Measurements from ENCODE around the gene OR10A2. TPM values are rescaled to one million over a fixed set of nuclear protein-coding genes. Genes with fewer than 3 reads are reported as not detected.

Gene OR10A2
- total RNA-seq, 1 donor from 2014 or later, result not detected

- Histone ChIP-seq H3K4me1 (no peaks in the 10 kb centered on the region), H3K36me3 (no peaks in the 10 kb centered on the region), H3K9me3 (peaks cover 3% of the 10 kb centered on the region), H3K27me3 (ENCODE audit: low read depth) (no peaks in the 10 kb centered on the region), H3K4me3 (no peak overlapping the region), H3K27ac (no peak overlapping the region)
- DNase-seq (no peak), ATAC-seq (no peak)
- no peak for TF ChIP-seq CTCF (IDR thresholded peaks at IDR 0.05)
- intact Hi-C loops (cut with DNase I), result no loop called here
Measured at GRCh38 chr11:6825231-6825744, 37.6 kb upstream of the OR10A2 start.

GRCh38 chr11:6828103-6828502 is 34.8 kb upstream of the OR10A2 start:
- ATAC-seq, result no peak
- no peak overlapping the region for H3K27ac ChIP-seq
- intact Hi-C loops (cut with DNase I), result no loop called here

GRCh38 chr11:6833356-6833755 is 29.5 kb upstream of the OR10A2 start:
- intact Hi-C loops (cut with DNase I), result no loop called here
- ATAC-seq (no peak), DNase-seq (no peak)
- no peaks in the 10 kb centered on the region for H3K27me3 ChIP-seq (ENCODE audit: low read depth)
- no peak overlapping the region for H3K4me3 ChIP-seq
- H3K4me1 ChIP-seq, result no peaks in the 10 kb centered on the region
- H3K36me3 ChIP-seq, result no peaks in the 10 kb centered on the region
- H3K9me3 ChIP-seq, result no peaks in the 10 kb centered on the region
- no peak for TF ChIP-seq CTCF (IDR thresholded peaks at IDR 0.05)
- H3K27ac ChIP-seq, result no peak overlapping the region

More at GRCh38 chr11:6828103-6828502, 34.8 kb upstream of the OR10A2 start:
- Histone ChIP-seq H3K9me3 (no peaks in the 10 kb centered on the region), H3K27me3 (ENCODE audit: low read depth) (no peaks in the 10 kb centered on the region), H3K36me3 (no peaks in the 10 kb centered on the region), H3K4me1 (no peaks in the 10 kb centered on the region), H3K4me3 (no peak overlapping the region)
- no peak for DNase-seq
- TF ChIP-seq CTCF (IDR thresholded peaks at IDR 0.05), result no peak

- no peak for DNase-seq
- ATAC-seq, result no peak
- Histone ChIP-seq H3K27me3 (ENCODE audit: low read depth) (no peaks in the 10 kb centered on the region), H3K36me3 (no peaks in the 10 kb centered on the region), H3K4me3 (no peak overlapping the region), H3K27ac (no peak overlapping the region), H3K4me1 (no peaks in the 10 kb centered on the region), H3K9me3 (no peaks in the 10 kb centered on the region)
- intact Hi-C loops (cut with DNase I), result no loop called here
- no peak for TF ChIP-seq CTCF (IDR thresholded peaks at IDR 0.05)
Measured at GRCh38 chr11:6834021-6834420, 28.8 kb upstream of the OR10A2 start.

- H3K9me3 ChIP-seq, result no peaks in the 10 kb centered on the region
- no peak overlapping the region for H3K4me3 ChIP-seq
- DNase-seq, result no peak
- H3K27ac ChIP-seq, result no peak overlapping the region
- intact Hi-C loops (cut with DNase I), result no loop called here
- no peaks in the 10 kb centered on the region for H3K4me1 ChIP-seq
- no peak for ATAC-seq
- TF ChIP-seq CTCF (IDR thresholded peaks at IDR 0.05), result no peak
- no peaks in the 10 kb centered on the region for H3K27me3 ChIP-seq (ENCODE audit: low read depth)
- no peaks in the 10 kb centered on the region for H3K36me3 ChIP-seq
Measured at GRCh38 chr11:6841694-6842093, 21.2 kb upstream of the OR10A2 start.

- no peaks in the 10 kb centered on the region for H3K4me1 ChIP-seq
- intact Hi-C loops (cut with DNase I), result no loop called here
- TF ChIP-seq CTCF (IDR thresholded peaks at IDR 0.05), result no peak
Measured at GRCh38 chr11:6843670-6844069, 19.2 kb upstream of the OR10A2 start.

More at GRCh38 chr11:6843670-6844069, 19.2 kb upstream of the OR10A2 start:
- ATAC-seq (no peak), DNase-seq (no peak)
- no peak overlapping the region for H3K27ac ChIP-seq
- no peaks in the 10 kb centered on the region for H3K36me3 ChIP-seq
- no peaks in the 10 kb centered on the region for H3K27me3 ChIP-seq (ENCODE audit: low read depth)
- no peak overlapping the region for H3K4me3 ChIP-seq
- no peaks in the 10 kb centered on the region for H3K9me3 ChIP-seq
